ENCODE measurements around the gene TMED9.
A peak's percentile ranks its signal among the peaks of the same experiment; 100 is the strongest.

Gene TMED9

DNA sequence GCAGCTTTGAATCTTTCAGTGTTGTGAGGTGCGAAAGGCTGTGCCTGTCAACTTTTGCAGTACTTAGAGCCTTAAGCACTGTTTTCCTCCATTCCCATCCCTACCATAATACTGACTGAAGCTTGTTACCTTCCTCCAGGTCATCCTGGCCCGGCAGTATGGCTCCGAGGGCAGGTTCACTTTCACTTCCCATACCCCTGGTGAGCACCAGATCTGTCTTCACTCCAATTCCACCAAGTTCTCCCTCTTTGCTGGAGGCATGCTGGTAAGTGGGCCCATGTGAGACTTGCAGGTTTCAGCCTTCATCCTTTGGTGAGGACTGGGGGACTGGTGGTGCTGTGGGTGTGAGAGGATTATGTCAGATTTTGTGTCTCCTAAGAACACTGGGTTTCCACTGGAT lies 1.5 kb downstream of the TMED9 start:
- H3K9me2 ChIP-seq (ENCODE audit: low read depth, low read length): no peaks in the 10 kb centered on the region
- TF ChIP-seq CTCF (IDR thresholded peaks at IDR 0.05; ENCODE audit: low read length): no peak
- no peak for TF ChIP-seq EZH2 (IDR thresholded peaks at IDR 0.05; ENCODE audit: borderline replicate concordance, low read length)
- H3F3A ChIP-seq (ENCODE audit: insufficient read depth, low read length): no peaks in the 10 kb centered on the region
- H3K9me3 ChIP-seq (ENCODE audit: low read length): no peaks in the 10 kb centered on the region
- H3K9ac ChIP-seq (ENCODE audit: low read length): no peak overlapping the region; the same call in 1 of the 2 replicates
- no peaks in the 10 kb centered on the region for H3K27me3 ChIP-seq (ENCODE audit: insufficient read depth, low read length)
- peak overlapping the region; percentile 99 for H3K4me3 ChIP-seq (ENCODE audit: low read depth, low read length, poor library complexity, severe bottlenecking)
- peak overlapping the region; percentile 75 for H3K4me2 ChIP-seq (ENCODE audit: low read length)
- H4K20me1 ChIP-seq (ENCODE audit: insufficient read depth, low read length): no peaks in the 10 kb centered on the region
- H2AFZ ChIP-seq (ENCODE audit: low read length): no peak overlapping the region
- H3K4me1 ChIP-seq (ENCODE audit: insufficient read depth, low read length, severe bottlenecking): peaks cover 18% of the 10 kb centered on the region
- H3K36me3 ChIP-seq (ENCODE audit: insufficient read depth, low read length): peaks cover 40% of the 10 kb centered on the region
- H3K79me2 ChIP-seq (ENCODE audit: insufficient read depth, low read length): peaks cover 5% of the 10 kb centered on the region; the same call in 1 of the 2 replicates
- no peak overlapping the region for H3K27ac ChIP-seq (ENCODE audit: low read depth, low read length, poor library complexity, severe bottlenecking)

- TF ChIP-seq CTCF (IDR thresholded peaks at IDR 0.05; ENCODE audit: low read length): no peak
- TF ChIP-seq EZH2 (IDR thresholded peaks at IDR 0.05; ENCODE audit: borderline replicate concordance, low read length): no peak
- peaks cover 5% of the 10 kb centered on the region; the same call in 1 of the 2 replicates for H3K79me2 ChIP-seq (ENCODE audit: insufficient read depth, low read length)
- no peak overlapping the region for H3K4me2 ChIP-seq (ENCODE audit: low read length)
- no peak overlapping the region for H3K9ac ChIP-seq (ENCODE audit: low read length)
- no peaks in the 10 kb centered on the region for H3K27me3 ChIP-seq (ENCODE audit: insufficient read depth, low read length)
- no peaks in the 10 kb centered on the region for H3K9me2 ChIP-seq (ENCODE audit: low read depth, low read length)
- H3K27ac ChIP-seq (ENCODE audit: low read depth, low read length, poor library complexity, severe bottlenecking): no peak overlapping the region
- H4K20me1 ChIP-seq (ENCODE audit: insufficient read depth, low read length): no peaks in the 10 kb centered on the region
- H2AFZ ChIP-seq (ENCODE audit: low read length): no peak overlapping the region
- H3K9me3 ChIP-seq (ENCODE audit: low read length): no peaks in the 10 kb centered on the region
- peaks cover 22% of the 10 kb centered on the region for H3K4me1 ChIP-seq (ENCODE audit: insufficient read depth, low read length, severe bottlenecking)
- peaks cover 40% of the 10 kb centered on the region for H3K36me3 ChIP-seq (ENCODE audit: insufficient read depth, low read length)
- H3F3A ChIP-seq (ENCODE audit: insufficient read depth, low read length): no peaks in the 10 kb centered on the region
- no peak overlapping the region for H3K4me3 ChIP-seq (ENCODE audit: low read depth, low read length, poor library complexity, severe bottlenecking)
Measured at GRCh38 chr5:177594071-177594470, 2.1 kb downstream of the TMED9 start.

GRCh38 chr5:177595026-177595585 lies 3.1 kb downstream of the TMED9 start:
- H3K9me3 ChIP-seq (ENCODE audit: low read length): no peaks in the 10 kb centered on the region
- no peak overlapping the region for H3K9ac ChIP-seq (ENCODE audit: low read length)
- H3K9me2 ChIP-seq (ENCODE audit: low read depth, low read length): no peaks in the 10 kb centered on the region
- no peak overlapping the region for H3K27ac ChIP-seq (ENCODE audit: low read depth, low read length, poor library complexity, severe bottlenecking)
- peaks cover 5% of the 10 kb centered on the region; the same call in 1 of the 2 replicates for H3K79me2 ChIP-seq (ENCODE audit: insufficient read depth, low read length)
- peaks cover 23% of the 10 kb centered on the region for H3K4me1 ChIP-seq (ENCODE audit: insufficient read depth, low read length, severe bottlenecking)
- H3K36me3 ChIP-seq (ENCODE audit: insufficient read depth, low read length): peaks cover 40% of the 10 kb centered on the region
- H3K4me3 ChIP-seq (ENCODE audit: low read depth, low read length, poor library complexity, severe bottlenecking): no peak overlapping the region
- H2AFZ ChIP-seq (ENCODE audit: low read length): no peak overlapping the region
- no peaks in the 10 kb centered on the region for H4K20me1 ChIP-seq (ENCODE audit: insufficient read depth, low read length)
- H3K4me2 ChIP-seq (ENCODE audit: low read length): no peak overlapping the region
- TF ChIP-seq CTCF (IDR thresholded peaks at IDR 0.05; ENCODE audit: low read length): no peak
- TF ChIP-seq EZH2 (IDR thresholded peaks at IDR 0.05; ENCODE audit: borderline replicate concordance, low read length): no peak
- H3K27me3 ChIP-seq (ENCODE audit: insufficient read depth, low read length): no peaks in the 10 kb centered on the region
- no peaks in the 10 kb centered on the region for H3F3A ChIP-seq (ENCODE audit: insufficient read depth, low read length)
